ENCODE data around the gene CDH4.

DNA sequence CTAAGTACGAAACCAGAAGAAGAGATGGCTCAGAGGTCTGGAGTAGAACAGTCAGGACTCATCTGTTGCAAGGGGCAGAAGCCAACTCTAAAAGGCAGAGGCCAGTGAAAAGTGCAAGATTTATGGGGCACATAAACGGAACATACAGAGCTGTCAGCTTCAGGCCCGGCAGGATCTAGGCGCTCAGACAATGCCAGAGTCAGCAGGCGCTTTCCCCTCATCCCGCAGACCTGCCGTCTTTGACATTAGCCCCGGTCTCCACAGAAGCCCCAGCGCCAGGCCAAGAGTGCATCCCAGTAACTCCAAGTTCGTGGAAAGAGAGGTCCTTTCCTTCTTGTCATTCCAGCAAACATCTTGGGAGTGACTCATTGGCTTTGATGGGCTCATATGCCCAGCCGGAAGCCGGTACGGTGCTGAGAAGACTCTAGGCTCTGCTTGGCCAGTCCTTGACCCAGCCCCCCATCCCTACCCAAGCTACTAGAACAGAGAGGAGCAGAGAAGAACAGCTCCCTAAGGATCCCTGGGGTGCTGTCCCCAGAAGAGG lies 552.8 kb downstream of the CDH4 start:
- TF ChIP-seq, protein P1, sequence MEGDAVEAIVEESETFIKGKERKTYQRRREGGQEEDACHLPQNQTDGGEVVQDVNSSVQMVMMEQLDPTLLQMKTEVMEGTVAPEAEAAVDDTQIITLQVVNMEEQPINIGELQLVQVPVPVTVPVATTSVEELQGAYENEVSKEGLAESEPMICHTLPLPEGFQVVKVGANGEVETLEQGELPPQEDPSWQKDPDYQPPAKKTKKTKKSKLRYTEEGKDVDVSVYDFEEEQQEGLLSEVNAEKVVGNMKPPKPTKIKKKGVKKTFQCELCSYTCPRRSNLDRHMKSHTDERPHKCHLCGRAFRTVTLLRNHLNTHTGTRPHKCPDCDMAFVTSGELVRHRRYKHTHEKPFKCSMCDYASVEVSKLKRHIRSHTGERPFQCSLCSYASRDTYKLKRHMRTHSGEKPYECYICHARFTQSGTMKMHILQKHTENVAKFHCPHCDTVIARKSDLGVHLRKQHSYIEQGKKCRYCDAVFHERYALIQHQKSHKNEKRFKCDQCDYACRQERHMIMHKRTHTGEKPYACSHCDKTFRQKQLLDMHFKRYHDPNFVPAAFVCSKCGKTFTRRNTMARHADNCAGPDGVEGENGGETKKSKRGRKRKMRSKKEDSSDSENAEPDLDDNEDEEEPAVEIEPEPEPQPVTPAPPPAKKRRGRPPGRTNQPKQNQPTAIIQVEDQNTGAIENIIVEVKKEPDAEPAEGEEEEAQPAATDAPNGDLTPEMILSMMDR (IDR thresholded peaks at IDR 0.05): no peak
- TF ChIP-seq ZNF121 (CRISPR knock-in tag; IDR thresholded peaks at IDR 0.05): no peak
- TF ChIP-seq IRF2 (CRISPR knock-in tag; IDR thresholded peaks at IDR 0.05; ENCODE audit: borderline replicate concordance, low read depth): no peak
- TF ChIP-seq CREB1 (CRISPR knock-in tag; IDR thresholded peaks at IDR 0.05): no peak
- no peak for TF ChIP-seq SP1 (CRISPR knock-in tag; conservative IDR thresholded peaks at IDR 0.05)
- TF ChIP-seq NR2C2 (CRISPR knock-in tag; IDR thresholded peaks at IDR 0.05): no peak
- no peak for TF ChIP-seq ETV6 (CRISPR knock-in tag; IDR thresholded peaks at IDR 0.05)
- TF ChIP-seq ESRRA (CRISPR knock-in tag; IDR thresholded peaks at IDR 0.05; ENCODE audit: borderline replicate concordance): no peak
- no peak for TF ChIP-seq GABPB1 (CRISPR knock-in tag; IDR thresholded peaks at IDR 0.05)
- TF ChIP-seq ZNF416 (CRISPR knock-in tag; IDR thresholded peaks at IDR 0.05): no peak
- TF ChIP-seq, protein P2, sequence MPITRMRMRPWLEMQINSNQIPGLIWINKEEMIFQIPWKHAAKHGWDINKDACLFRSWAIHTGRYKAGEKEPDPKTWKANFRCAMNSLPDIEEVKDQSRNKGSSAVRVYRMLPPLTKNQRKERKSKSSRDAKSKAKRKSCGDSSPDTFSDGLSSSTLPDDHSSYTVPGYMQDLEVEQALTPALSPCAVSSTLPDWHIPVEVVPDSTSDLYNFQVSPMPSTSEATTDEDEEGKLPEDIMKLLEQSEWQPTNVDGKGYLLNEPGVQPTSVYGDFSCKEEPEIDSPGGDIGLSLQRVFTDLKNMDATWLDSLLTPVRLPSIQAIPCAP (CRISPR knock-in tag; IDR thresholded peaks at IDR 0.05): no peak
- no peak for TF ChIP-seq NFE2L1 (CRISPR knock-in tag; IDR thresholded peaks at IDR 0.05)
